ENCODE measurements around the gene ENO2.
"Not testable (repeated sequence)": the region's sequence is repeated elsewhere in the genome, so short reads cannot be mapped to it uniquely, and the experiment has no call there.

The ENO2 gene

DNA sequence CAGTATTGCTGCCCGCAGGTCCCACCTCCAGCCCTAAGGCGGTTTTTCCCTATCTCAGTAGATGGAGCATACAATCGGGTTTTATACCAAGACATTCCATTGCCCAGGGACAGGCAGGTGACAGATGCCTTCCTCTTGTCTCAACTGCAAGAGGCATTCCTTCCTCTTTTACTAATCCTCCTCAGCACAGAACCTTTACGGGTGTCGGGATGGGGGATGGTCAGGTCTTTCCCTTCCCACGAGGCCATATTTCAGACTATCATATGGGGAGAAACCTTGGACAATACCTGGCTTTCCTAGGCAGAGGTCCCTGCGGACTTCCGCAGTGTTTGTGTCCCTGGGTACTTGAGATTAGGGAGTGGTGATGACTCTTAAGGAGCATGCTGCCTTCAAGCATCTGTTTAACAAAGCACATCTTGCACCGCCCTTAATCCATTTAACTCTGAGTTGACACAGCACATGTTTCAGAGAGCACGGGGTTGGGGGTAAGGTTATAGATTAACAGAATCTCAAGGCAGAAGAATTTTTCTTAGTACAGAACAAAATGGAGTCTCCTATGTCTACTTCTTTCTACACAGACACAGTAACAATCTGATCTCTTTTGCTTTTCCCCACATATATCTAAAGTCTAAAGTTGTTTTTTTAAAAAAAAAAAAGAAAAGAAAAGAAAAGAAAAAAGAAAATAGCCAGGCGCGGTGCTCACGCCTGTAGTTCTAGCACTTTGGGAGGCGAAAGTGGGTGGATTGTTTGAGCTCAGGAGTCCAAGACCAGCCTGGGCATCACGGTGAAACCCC lies 28.0 kb upstream of the ENO2 start:
- DNase-seq: not testable (repeated sequence)

DNA sequence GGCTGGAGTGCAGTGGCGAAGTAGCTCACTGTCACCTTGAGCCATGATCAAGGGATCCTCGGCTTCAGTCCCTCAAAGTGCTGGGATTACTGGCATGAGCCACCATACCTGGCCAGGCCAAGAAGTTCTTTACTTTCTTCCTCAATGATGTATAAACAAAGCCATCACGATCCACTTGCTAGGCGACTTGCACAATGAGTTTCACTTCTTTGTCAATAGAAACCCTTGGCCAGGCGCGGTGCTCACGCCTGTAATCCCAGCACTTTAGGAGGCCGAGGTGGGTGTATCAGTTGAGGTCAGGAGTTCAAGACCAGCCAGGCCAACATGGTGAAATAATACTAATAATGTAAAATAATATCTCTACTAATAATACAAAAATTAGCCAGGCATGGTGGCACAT lies 26.9 kb upstream of the ENO2 start:
- DNase-seq: no peak

DNA sequence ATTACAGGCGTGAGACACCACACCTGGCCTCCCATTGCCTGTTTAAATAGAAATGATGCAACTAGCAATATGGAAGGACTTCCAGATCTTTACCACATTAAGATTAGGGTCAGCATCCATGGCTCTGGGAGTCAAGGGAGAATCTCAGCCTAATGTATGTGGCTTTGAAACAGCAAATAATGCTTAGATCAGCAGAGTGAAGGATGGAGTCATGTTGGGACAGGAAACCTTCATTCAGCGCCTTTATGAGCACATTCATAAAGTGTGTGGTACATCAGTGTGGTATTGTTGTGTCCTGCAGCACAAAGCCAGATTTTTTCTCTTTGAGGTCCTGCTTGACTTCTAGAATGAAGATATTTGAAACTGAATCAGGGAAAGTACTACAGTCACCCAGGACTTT lies 26.0 kb upstream of the ENO2 start:
- DNase-seq: no peak

DNA sequence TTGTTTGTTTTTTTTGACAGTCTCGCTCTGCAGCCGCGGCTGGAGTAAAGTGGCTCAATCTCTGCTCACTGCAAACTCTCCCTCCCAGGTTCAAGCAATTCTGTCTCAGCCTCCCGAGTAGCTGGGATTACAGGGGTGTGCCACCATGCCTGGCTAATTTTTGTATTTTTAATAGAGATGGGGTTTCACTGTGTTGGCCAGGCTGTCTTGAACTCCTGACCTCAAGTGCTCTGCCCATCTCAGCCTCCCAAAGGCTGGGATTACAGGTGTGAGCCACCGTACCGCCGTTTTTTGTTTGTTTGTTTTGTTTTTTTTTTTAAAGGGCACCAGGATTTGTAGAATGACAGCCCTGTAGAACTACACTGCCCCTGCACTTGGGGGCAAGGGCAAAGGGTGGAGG lies 25.6 kb upstream of the ENO2 start:
- DNase-seq: not testable (repeated sequence)

DNA sequence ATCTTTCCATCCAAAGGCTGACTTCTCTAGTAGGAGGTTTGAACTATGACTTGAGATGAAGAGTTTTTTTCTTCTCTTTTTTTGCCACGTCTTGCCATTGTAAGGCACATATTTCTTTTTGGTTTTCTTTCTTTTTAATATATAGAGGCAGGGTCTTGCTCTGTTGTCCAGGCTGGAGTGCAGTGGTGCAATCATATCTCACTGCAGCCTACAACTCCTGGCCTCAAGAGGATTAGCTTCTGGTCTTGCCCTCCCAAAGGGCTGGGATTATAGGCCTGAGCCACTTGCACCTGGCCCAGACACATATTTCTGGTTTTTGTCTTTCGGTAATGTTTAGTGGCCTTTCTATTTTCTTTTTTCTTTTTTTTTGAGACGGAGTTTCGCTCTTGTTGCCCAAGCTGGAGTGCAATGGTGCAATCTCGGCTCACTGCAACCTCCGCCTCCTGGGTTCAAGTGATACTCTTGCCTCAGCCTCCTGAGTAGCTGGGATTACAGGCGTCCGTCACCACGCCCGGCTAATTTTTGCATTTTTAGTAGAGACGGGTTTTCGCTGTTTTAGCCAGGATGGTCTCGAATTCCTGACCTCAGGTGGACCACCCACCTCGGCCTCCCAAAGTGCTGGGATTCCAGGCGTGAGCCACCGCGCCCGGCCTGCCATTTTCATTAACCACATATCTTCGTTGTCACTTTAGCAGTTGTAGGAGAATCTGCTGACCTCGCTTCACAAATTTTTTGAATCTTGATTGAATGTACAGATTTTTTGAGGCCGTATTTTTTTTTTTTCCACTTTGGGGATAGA lies 24.4 kb upstream of the ENO2 start:
- not testable (repeated sequence) for DNase-seq

DNA sequence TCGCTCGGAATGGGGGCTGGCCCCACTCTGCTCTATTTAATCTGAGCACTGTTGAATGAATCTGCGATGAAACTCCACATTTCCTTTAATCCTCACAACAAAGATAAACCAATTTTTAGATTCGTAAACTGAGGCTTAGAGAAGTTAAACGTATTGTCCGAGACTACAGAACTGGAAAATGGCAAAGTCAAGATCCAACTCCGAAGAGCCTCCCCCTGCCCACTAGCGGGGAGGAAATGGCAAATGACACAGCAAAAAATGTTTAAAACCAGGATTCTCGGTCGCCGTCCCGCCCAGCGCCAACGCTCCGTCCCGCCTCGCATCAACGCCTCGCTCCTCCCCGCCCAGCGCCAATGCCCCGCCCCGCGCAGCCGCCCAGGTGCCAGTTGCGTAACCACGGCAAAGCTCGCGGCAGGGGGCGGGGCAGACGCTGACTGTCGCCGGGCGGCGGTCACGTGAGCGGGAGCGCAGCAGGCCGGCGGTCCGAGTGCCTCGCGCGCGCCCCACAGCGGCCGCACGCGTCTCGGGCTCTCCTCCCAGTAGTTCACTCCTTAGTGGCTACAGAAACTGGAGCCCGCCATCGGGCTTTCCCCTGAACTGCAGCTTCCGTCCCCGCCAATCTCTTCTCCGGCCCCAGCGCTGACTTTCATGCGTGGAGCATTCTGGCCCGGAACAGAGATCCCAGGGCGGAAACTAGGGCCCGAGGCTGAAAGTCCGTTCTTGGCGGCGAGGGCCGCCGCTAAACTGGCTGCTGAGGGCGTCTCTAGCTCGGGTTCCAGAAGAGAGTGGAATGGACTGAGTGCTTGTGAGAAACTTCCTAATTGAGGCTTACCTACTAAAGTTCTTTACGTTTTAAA lies 23.4 kb upstream of the ENO2 start:
- peak; percentile 99 for DNase-seq

DNA sequence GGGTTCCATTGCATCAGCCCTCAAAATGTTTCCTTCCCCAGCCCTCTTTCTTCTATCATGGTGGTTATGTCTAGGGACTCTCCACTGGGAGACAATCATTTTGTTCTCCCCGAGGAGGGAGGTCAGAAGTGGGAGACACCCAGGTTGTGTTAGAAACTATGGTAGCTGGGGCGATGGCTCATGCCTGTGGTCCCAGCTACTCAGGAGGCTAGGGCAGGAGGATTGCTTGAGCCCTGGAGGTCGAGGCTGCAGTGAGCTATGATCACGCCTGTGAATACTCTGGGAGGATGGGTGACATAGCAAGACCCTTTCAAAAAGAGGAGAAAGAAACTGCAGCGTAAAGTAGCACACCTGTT lies 22.8 kb upstream of the ENO2 start:
- DNase-seq: no peak

DNA sequence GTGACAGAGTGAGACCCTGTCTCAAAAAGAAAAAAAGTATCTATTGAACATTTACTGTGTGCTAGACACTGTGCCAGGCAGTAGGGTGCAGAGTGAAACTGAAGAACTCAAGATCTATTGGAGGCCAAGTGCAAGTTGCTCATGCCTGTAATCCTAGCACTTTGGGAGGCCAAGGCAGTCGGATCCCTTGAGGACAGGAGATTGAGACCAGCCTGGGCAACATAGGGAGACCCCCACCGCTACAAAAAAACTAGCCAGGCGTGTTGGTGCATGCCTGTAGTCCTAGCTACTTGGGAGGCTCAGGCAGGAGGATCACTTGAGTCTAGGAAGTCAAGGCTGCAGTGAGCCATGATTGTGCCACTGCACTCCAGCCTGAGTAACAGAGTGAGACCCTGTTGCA lies 21.7 kb upstream of the ENO2 start:
- DNase-seq: not testable (repeated sequence)

DNA sequence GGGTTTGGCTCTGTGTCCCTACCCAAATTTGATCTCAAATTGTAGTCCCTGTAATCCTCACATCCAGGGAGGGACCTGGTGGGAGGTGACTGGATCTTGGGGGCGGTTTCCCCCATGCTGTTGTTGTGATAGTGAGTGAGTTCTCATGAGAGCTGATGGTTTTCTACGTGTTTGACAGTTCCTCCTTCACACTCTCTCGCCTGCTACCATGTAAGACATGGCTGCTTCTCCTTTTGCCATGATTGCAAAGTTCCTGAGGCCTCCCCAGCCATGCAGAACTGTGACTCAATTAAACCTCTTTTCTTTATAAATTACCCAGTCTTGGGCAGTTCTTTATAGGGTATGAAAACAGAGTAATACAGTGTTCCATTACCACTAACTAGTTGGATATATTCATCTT lies 20.1 kb upstream of the ENO2 start:
- DNase-seq: no peak

DNA sequence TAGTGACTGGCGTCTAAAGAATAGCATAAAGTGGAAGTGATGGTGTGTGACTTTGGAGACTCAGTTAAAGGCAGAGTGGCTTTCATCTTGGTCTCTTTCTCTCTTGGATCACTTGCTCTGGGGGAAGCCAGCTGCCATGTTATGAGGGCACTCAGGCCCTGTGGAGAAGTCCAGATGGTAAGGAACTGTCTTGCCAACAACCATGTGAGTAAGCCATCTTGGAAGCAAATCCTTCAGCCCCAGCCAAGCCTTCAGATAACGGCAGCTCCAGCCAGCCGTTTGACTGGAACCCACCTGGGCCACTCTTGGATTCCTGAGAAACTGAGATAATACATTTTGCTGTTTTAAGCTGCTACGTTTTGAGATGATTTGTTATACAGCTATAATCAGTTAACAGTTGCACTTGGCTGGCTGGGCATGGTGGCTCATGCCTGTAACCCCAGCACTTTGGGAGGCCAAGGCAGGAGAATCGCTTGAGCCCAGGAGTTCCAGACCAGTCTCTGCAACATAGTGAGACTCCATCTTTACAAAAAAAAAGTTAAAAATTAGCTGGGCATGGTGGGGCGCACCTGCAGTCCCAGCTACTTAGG lies 17.4 kb upstream of the ENO2 start:
- DNase-seq: no peak

DNA sequence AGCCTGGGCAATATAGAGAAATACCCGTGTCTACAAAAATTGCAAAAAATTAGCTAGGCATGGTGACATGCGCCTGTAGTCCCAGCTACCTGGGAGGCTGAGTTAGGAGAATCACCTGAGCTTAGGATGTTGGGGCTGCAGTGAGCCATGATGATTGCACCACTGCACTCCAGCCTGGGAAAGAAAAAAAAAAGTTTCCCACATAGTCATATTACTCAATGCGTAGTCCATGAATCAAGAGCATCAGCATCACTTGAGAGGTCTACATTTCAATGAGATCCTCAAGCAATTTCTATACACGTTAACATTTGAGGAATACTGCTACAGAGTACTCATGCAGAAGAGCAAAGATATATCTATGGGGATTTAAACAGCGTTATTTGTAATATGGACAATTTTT lies 15.0 kb upstream of the ENO2 start:
- DNase-seq: no peak

DNA sequence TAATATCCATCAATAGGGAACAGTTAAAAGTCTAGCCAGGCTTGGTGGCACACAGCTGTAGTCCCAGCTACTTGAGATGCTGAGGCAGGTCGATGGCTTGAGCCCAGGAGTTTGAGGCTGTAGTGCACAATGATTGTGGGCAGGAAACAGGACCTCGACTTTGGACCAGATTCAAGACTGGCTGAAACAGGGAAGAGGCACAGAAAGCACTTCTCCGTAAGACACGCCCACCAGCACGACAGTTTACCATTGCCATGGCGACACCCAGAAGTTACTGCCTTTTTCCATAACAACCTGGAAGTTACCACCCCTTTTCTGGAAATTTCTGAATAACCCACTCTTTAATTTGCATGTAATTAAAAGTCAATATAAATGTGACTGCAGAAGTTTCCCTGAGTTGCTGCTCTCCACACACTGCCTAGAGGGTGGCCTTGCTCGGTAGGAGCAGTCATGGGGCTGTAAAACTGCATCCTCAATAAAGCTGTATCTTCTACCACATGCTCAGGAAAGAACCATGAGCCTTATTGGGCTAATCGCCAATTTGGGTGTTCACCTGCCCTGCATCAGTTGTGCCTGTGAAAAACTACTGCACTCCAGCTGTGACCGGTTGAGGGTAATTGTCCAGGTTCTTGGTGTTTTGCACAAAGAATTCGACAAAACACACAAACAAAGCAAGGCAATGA lies 14.4 kb upstream of the ENO2 start:
- DNase-seq: no peak

DNA sequence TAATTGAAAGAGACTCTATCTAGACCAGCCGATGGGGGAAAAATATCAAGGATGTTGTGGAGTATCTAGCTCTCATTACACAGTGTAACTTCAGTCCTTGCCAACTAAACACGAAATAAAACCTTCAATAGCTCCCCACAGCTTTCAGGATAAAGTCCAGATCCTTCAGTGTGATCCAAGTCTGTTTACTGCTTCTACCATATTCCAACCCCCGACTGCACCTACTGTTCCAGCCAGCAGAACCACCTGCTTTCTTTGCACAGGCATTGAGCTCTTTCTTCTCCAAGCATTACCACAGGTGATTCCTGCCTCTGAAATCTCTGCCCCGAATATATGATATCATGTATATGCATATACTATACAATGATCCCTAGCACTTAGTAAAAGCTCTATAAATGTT lies 11.9 kb upstream of the ENO2 start:
- DNase-seq: no peak

DNA sequence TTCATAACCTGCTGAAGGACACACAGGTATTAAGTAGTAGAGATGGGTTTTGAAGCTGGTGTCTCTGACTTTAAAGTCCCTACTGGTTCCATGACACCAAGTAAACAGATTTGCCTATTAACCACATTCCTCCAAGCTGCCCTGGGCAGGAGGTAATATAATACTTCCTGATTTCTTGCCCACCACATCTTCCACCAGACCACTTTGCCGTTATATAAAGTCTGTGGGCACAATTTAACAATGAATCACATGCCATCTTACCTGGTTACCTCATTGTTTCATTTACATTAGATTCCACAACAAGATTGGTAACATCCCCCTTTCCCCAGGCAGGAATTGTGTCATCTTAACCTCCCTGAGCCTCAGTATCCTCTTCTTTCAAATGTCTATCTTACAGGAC lies 10.7 kb upstream of the ENO2 start:
- DNase-seq: no peak

DNA sequence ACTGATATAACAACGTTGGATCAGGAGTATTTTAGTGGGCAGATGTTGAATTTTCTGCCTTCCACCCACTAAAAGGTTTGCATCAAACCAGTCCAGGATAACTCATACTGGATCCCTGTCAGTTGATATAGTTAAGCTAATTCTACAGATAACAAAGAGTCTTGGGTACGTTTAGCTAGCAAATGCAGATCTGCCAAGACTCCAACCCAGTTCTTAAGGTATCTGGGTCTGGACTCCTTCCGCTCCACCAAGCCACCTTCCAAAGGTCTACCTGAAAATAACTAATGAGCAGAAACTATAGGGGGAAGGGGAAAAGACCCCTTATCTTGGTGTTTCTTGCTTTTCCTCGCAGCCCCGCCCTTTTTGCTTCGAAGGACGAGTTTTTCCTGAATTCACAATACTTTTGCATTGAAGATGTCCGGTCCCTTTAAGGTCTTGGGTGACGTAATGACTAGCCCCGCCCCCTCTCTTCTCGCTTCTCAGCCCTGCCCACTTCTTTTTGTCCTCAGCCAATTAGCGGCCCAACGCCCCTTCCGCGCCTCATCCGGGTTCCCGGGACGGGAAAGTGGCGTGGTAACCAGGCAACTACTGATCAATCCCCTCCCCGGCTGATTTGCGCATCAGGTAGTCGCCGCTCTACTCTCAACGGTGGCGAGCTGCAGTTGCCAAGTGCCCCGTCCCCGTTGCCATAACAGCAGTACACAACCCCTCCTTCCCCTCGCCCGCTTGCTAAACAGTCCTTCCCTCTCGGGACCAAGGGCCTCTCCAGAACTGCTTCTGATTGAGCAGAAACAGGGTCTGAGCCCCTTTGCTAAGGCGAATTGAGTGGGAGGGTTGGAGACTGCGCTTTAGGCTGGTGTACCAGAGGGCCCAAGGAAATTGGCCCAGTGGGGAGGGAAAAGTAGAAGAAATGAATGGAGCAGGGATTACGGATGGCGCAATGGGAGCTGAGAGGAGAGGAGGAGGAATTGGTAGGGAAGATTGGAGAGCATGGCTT lies 9.8 kb upstream of the ENO2 start, which contains the start of gene LRRC23:
LRRC23 (plus strand) TSS at position 543 of the 997 bp plus-strand sequence. CDS start 812 bp downstream, outside the sequence.
- DNase-seq: peak; percentile 100

DNA sequence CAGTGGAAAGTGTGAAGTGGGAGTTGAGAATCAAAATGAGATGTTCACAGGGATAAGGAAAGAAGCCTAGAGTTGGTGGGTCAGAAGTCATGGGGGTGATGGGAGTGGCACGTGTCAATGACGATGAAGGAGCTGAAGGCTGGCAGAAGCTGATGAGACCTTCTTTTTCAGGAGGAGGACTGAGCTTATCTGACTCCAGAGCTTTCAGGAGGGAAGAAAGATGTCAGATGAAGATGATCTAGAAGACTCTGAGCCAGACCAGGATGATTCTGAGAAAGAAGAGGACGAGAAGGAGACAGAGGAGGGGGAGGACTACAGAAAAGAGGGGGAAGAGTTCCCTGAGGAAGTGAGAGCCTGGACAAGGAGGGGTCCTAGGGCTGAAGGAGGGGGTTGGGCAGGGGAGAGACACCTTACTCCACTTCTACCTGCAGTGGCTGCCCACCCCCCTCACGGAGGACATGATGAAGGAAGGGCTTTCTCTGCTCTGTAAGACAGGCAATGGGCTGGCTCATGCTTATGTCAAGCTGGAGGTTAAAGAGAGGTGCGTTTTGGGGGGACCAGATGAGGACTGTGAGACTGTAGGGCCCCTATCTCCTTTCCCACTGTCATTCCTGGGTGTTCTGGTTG lies 8.9 kb upstream of the ENO2 start:
- DNase-seq: no peak

DNA sequence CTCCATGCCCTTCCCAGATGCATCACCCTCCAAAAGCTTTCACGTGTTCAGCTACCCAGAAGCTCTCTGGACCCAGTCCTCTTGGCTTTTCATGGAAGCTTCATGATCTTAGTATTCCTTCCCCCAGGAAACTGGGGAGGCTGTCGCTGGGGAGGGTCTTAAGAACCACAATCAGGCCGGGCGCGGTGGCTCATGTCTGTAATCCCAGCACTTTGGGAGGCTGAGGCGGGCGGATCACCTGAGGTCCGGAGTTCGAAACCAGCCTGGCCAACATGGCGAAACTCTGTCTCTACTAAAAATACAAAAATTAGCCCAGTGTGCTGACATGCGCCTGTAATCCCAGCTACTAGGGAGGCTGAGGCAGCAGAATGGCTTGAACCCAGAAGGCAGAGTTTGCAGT lies 6.2 kb upstream of the ENO2 start:
- not testable (repeated sequence) for DNase-seq

DNA sequence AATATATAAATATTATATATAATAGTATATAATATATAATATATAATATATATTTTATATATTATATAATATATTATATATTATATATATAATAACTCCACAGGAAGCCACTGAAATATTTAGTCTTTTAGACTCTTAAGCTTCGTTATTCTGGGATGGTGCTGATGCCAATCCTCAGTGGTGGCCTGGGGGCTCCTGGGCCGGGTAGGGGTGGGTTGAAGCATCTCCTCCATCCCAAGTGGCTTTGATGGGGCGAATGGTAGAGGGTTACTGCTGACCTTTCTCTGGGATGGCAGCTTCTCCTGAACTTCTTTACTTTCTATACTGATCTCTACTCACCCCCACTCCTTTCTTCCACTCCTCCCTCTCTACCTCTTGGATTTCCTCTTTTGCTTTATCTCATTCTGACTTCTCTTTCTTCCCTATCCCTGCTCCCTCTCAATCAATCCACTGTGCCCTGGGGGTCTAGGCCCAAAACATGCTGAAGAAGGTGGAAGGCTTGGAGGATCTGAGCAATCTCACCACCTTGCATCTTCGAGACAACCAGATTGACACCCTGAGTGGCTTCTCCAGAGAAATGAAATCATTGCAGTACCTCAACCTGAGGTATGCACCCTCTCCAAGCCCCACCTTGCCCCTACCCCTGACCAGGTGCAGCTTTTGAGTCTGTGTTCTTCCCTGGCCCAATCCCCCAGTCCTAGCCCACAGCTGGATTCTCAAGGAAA lies 4.8 kb upstream of the ENO2 start:
- peak; percentile 37 for DNase-seq

DNA sequence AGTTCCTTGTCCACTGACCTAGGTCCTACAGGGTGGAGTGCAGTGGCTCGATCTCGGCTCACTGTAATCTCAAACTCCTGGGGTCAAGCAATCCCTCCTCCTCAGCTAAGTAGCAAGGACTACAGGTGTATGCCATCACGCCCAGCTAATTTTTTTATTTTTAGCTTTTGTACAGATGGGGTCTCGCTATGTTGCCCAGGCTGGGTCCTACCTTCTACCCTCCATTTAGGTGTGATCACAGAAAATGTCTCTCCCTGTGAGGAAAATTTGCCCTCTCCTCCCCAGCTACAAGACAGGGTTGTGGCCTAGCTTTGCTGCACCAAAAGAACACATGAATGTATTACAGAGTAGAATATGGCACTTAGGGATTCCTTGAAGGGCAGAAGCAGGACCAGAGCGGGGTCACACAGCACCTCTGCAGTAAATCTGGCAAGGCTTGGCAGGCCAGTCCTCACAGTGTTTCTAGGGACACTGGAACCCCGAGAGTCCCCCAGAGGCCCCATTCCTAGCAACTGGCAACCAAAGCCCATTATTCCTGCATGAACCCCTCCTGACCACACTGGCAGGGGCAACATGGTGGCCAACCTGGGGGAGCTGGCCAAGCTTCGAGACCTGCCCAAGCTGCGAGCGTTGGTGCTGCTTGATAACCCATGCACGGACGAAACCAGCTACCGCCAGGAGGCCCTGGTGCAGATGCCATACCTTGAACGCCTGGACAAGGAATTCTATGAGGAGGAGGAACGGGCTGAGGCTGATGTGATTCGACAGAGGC lies 2.0 kb upstream of the ENO2 start:
- peak; percentile 46 for DNase-seq

All from eye (tissue), 1 donor.